KG1 (cell line): ENCODE data around the gene ENAM.
"Not testable (repeated sequence)": the region's sequence is repeated elsewhere in the genome, so short reads cannot be mapped to it uniquely, and the experiment has no call there.

Source experiments
- DNase-seq: peaks from one replicate; lab custom pipeline; 2025; lab: John Stamatoyannopoulos, UW

Gene ENAM

GRCh38 chr4:70624226-70624793 lies 4.2 kb upstream of the ENAM start:
- DNase-seq, result no peak

GRCh38 chr4:70627620-70628019 lies 924 bp upstream of the ENAM start:
- DNase-seq, result no peak

GRCh38 chr4:70629469-70630090 lies 1.0 kb downstream of the ENAM start:
- DNase-seq, result no peak

- no peak for DNase-seq
Measured at GRCh38 chr4:70630162-70630561, 1.6 kb downstream of the ENAM start.

GRCh38 chr4:70632028-70632427 lies 3.5 kb downstream of the ENAM start:
- no peak for DNase-seq

- DNase-seq, result no peak
Measured at GRCh38 chr4:70634482-70634881, 5.9 kb downstream of the ENAM start.

GRCh38 chr4:70637239-70637913 lies 8.8 kb downstream of the ENAM start:
- no peak for DNase-seq

- DNase-seq, result no peak
Measured at GRCh38 chr4:70640192-70640591, 11.6 kb downstream of the ENAM start.

- DNase-seq, result not testable (repeated sequence)
Measured at GRCh38 chr4:70650741-70651140, 22.2 kb downstream of the ENAM start.

GRCh38 chr4:70651864-70652506 lies 23.4 kb downstream of the ENAM start:
- DNase-seq, result peak; percentile 21

GRCh38 chr4:70654605-70655011 lies 26.1 kb downstream of the ENAM start:
- no peak for DNase-seq

- DNase-seq, result no peak
Measured at GRCh38 chr4:70657326-70657725, 28.8 kb downstream of the ENAM start.

- DNase-seq, result no peak
Measured at GRCh38 chr4:70658418-70658817, 29.9 kb downstream of the ENAM start.

- DNase-seq, result no peak
Measured at GRCh38 chr4:70660106-70660505, 31.6 kb downstream of the ENAM start.

GRCh38 chr4:70661309-70661922 lies 32.9 kb downstream of the ENAM start:
- DNase-seq, result not testable (repeated sequence)

GRCh38 chr4:70666369-70666768 lies 37.8 kb downstream of the ENAM start, which contains the start of gene JCHAIN:
TSS of gene JCHAIN (minus strand) at chr4:70666508. CDS start at chr4:70666490, 18 bp downstream.
- DNase-seq, result no peak

- no peak for DNase-seq
Measured at GRCh38 chr4:70667740-70668535, 39.4 kb downstream of the ENAM start.

GRCh38 chr4:70670332-70671014 lies 41.9 kb downstream of the ENAM start:
- no peak for DNase-seq

GRCh38 chr4:70671091-70671490 lies 42.5 kb downstream of the ENAM start:
- DNase-seq, result no peak

- DNase-seq, result no peak
Measured at GRCh38 chr4:70674191-70674590, 45.6 kb downstream of the ENAM start.

- DNase-seq, result no peak
Measured at GRCh38 chr4:70674731-70675130, 46.2 kb downstream of the ENAM start.
